Transverse colon (tissue), 4 donors: ENCODE results near the gene SEPTIN8.

Experiments used
- CTCF ChIP-seq, 5 experiments: fragments of 200-600 bp in 3 of 5; fragments of 450-650 bp in 2 of 5; sonication (generic) in 3 of 5; IDR thresholded peaks; 1 replicate in 2 of 5; 2 replicates in 3 of 5; pipeline ENCODE4 v1.5.1; 2016 to 2017; ENCODE audit warnings: antibody characterized with exemption in 5 of 5, inconsistent platforms in 3 of 5, mild to moderate bottlenecking in 2 of 5, moderate library complexity in 1 of 5
- POLR2A ChIP-seq: fragments of 450-650 bp; IDR thresholded peaks from one replicate; pipeline ENCODE4 v1.6.1; 2016; ENCODE audit warnings: antibody characterized with exemption, mild to moderate bottlenecking, moderate library complexity
- POLR2AphosphoS5 ChIP-seq, 3 donors: sonication (generic); formaldehyde crosslinking; IDR thresholded peaks; one replicate each; pipeline ENCODE4 v1.6.1; 2016; ENCODE audit warnings: antibody characterized with exemption in 3 of 3

- TF ChIP-seq CTCF (IDR thresholded peaks at IDR 0.05) (no peak), POLR2A (no peak), POLR2AphosphoS5 (IDR thresholded peaks at IDR 0.05) (no peak)
Measured at GRCh38 chr5:132749506-132749905, 27.5 kb downstream of the SEPTIN8 start.
